H1 (cell line): Measurements from ENCODE around the gene ZNF839. TPM values are rescaled to one million over a fixed set of nuclear protein-coding genes. Genes with fewer than 3 reads are reported as not detected.

Experiments used
- CTCF ChIA-PET: fragments of 300-600 bp; sonication (Branson Sonifier 250); formaldehyde crosslinking; loops from one replicate; lab custom pipeline; 2021; ENCODE audit not compliant: partially characterized antibody; lab: Charles Lee
- POLR2A ChIA-PET: fragments of 300-600 bp; sonication (Branson Sonifier 250); formaldehyde crosslinking; loops from one replicate; lab custom pipeline; 2021; ENCODE audit warnings: inconsistent platforms; ENCODE audit not compliant: partially characterized antibody; lab: Charles Lee
- DNase-seq, 2 experiments: peaks; one replicate each; pipeline versions ENCODE4 v3.0.0 to v3.0.0-alpha.2; 2010 to 2022; ENCODE audit warnings: low spot score in 2 of 2, low read depth in 1 of 2, mixed read lengths in 1 of 2
- FAIRE-seq: peaks from 2 replicates; lab custom pipeline; 2011; peaks lifted over from hg19 to GRCh38; lab: Jason Lieb, UNC
- H2AFZ ChIP-seq: 2 replicates; pipeline ENCODE4 v1.8.1; 2012; ENCODE audit warnings: low read length, inconsistent platforms
- H2AK5ac ChIP-seq: 2 replicates; pipeline ENCODE4 v1.6.1; 2013; ENCODE audit warnings: low read depth, low read length
- H2BK120ac ChIP-seq: replicated peaks from 2 replicates; pipeline ENCODE3; 2013; ENCODE audit warnings: low read depth, low read length, inconsistent platforms
- H2BK12ac ChIP-seq: 2 replicates; pipeline ENCODE4 v1.6.1; 2013; ENCODE audit warnings: low read depth, low read length
- H2BK15ac ChIP-seq: 2 replicates; pipeline ENCODE4 v1.6.1; 2013; ENCODE audit warnings: low read length
- H2BK20ac ChIP-seq: 2 replicates; pipeline ENCODE4 v1.6.1; 2013; ENCODE audit warnings: low read length
- H2BK5ac ChIP-seq: 2 replicates; pipeline ENCODE4 v1.6.1; 2013; ENCODE audit warnings: low read depth, low read length
- H3K14ac ChIP-seq: 2 replicates; pipeline ENCODE4 v1.6.1; 2013; ENCODE audit warnings: inconsistent platforms; ENCODE audit not compliant: insufficient read length
- H3K18ac ChIP-seq: 2 replicates; pipeline ENCODE4 v1.6.1; 2013; ENCODE audit warnings: low read length; ENCODE audit errors: extremely low read depth
- H3K23ac ChIP-seq: 2 replicates; pipeline ENCODE4 v1.6.1; 2013; ENCODE audit warnings: inconsistent platforms; ENCODE audit not compliant: insufficient read length
- H3K23me2 ChIP-seq: 2 replicates; pipeline ENCODE4 v1.6.1; 2013; ENCODE audit warnings: low read depth, low read length
- H3K27ac ChIP-seq: 2 replicates; pipeline ENCODE4 v1.6.1; 2011; ENCODE audit warnings: low read depth, low read length, inconsistent platforms
- H3K27me3 ChIP-seq, 4 experiments: replicated peaks in 1 of 4; 1 replicate in 1 of 4; 2 replicates in 3 of 4; pipeline versions ENCODE4 v1.6.1 to v1.8.1; 2011 to 2013; ENCODE audit warnings: low read length in 3 of 4, mild to moderate bottlenecking in 3 of 4, inconsistent platforms in 2 of 4, mixed read lengths in 2 of 4, moderate library complexity in 1 of 4; ENCODE audit not compliant: control insufficient read depth in 3 of 4, insufficient read depth in 3 of 4; ENCODE audit errors: extremely low read depth in 1 of 4
- H3K36me3 ChIP-seq, 4 experiments: 2 replicates each; pipeline versions ENCODE4 v1.6.1 to v1.8.1; 2011 to 2013; ENCODE audit warnings: mild to moderate bottlenecking in 4 of 4, low read length in 3 of 4, moderate library complexity in 2 of 4, control low read depth in 1 of 4, inconsistent platforms in 1 of 4; ENCODE audit not compliant: insufficient read depth in 4 of 4, control insufficient read depth in 2 of 4
- H3K4ac ChIP-seq: replicated peaks from 2 replicates; pipeline ENCODE3; 2013; ENCODE audit warnings: low read length, low read depth, mixed read lengths, inconsistent platforms; ENCODE audit not compliant: insufficient read length
- H3K4me1 ChIP-seq, 4 experiments: replicated peaks in 1 of 4; 1 replicate in 1 of 4; 2 replicates in 3 of 4; pipeline versions ENCODE4 v1.6.1 to v1.8.1; 2011 to 2013; ENCODE audit warnings: low read length in 3 of 4, inconsistent platforms in 2 of 4, mixed read lengths in 1 of 4; ENCODE audit not compliant: insufficient read depth in 4 of 4, control insufficient read depth in 3 of 4
- H3K4me2 ChIP-seq, 2 experiments: 2 replicates each; pipeline versions ENCODE4 v1.6.1 to v1.8.1; 2011 to 2013; ENCODE audit warnings: low read depth in 2 of 2, low read length in 2 of 2, control low read depth in 1 of 2, inconsistent platforms in 1 of 2, mild to moderate bottlenecking in 1 of 2; ENCODE audit not compliant: insufficient read depth in 1 of 2
- H3K4me3 ChIP-seq, 4 experiments: fragments of 200-600, 300-600 bp in 1 of 4; sonication (generic), shearing (Covaris generic), sonication (Bioruptor Twin) in 1 of 4; 2 replicates each; pipeline versions ENCODE4 v1.5.1 to v1.8.1; 2011 to 2016; ENCODE audit warnings: low read length in 4 of 4, low read depth in 3 of 4, control low read depth in 2 of 4, inconsistent platforms in 2 of 4, mild to moderate bottlenecking in 2 of 4, mixed read lengths in 1 of 4, moderate library complexity in 1 of 4; ENCODE audit not compliant: insufficient read depth in 2 of 4; ENCODE audit errors: extremely low read depth in 1 of 4
- H3K56ac ChIP-seq: replicated peaks from 2 replicates; pipeline ENCODE3; 2013; ENCODE audit warnings: low read depth, mild to moderate bottlenecking, mixed read lengths, low read length, inconsistent platforms; ENCODE audit not compliant: insufficient read length
- H3K79me1 ChIP-seq: 2 replicates; pipeline ENCODE4 v1.6.1; 2013; ENCODE audit warnings: low read depth, low read length, control low read depth
- H3K79me2 ChIP-seq, 2 experiments: 2 replicates each; pipeline versions ENCODE4 v1.6.1 to v1.8.1; 2012 to 2013; ENCODE audit warnings: low read length in 2 of 2, mild to moderate bottlenecking in 2 of 2, inconsistent platforms in 1 of 2; ENCODE audit not compliant: insufficient read depth in 2 of 2, control insufficient read depth in 1 of 2
- H3K9ac ChIP-seq, 4 experiments: replicated peaks in 1 of 4; 1 replicate in 1 of 4; 2 replicates in 3 of 4; pipeline versions ENCODE4 v1.6.1 to v1.8.1; 2011 to 2013; ENCODE audit warnings: low read depth in 3 of 4, low read length in 3 of 4, control low read depth in 2 of 4, mild to moderate bottlenecking in 2 of 4, moderate library complexity in 2 of 4, inconsistent platforms in 1 of 4; ENCODE audit errors: extremely low read depth in 1 of 4
- H3K9me3 ChIP-seq, 2 experiments: 2 replicates each; pipeline versions ENCODE4 v1.6.1 to v1.8.1; 2012 to 2013; ENCODE audit warnings: mild to moderate bottlenecking in 2 of 2, moderate library complexity in 2 of 2, control low read depth in 1 of 2, inconsistent platforms in 1 of 2, low read depth in 1 of 2, low read length in 1 of 2, mixed read lengths in 1 of 2; ENCODE audit not compliant: insufficient read depth in 2 of 2
- H4K20me1 ChIP-seq, 2 experiments: replicated peaks in 1 of 2; 2 replicates each; pipeline versions ENCODE3 to v1.8.1; 2011 to 2013; ENCODE audit warnings: inconsistent platforms in 2 of 2, low read length in 2 of 2, mild to moderate bottlenecking in 1 of 2; ENCODE audit not compliant: insufficient read depth in 2 of 2, control insufficient read depth in 1 of 2
- H4K5ac ChIP-seq: 2 replicates; pipeline ENCODE4 v1.6.1; 2013; ENCODE audit warnings: low read length, low read depth, mixed read lengths, inconsistent platforms; ENCODE audit not compliant: insufficient read length
- H4K8ac ChIP-seq: 2 replicates; pipeline ENCODE4 v1.8.0; 2013; ENCODE audit warnings: mild to moderate bottlenecking, moderate library complexity, low read length, inconsistent platforms; ENCODE audit not compliant: insufficient read depth; ENCODE audit errors: extremely low read depth
- H4K91ac ChIP-seq: replicated peaks from 2 replicates; pipeline ENCODE3; 2013; ENCODE audit warnings: low read length, mixed read lengths, inconsistent platforms; ENCODE audit not compliant: insufficient read length
- BCL11A ChIP-seq, 2 experiments: IDR thresholded peaks; one replicate each; pipeline ENCODE4 v1.6.1; 2011; ENCODE audit warnings: low read depth in 2 of 2, low read length in 2 of 2, mild to moderate bottlenecking in 2 of 2
- CTBP2 ChIP-seq: IDR thresholded peaks from 2 replicates; pipeline ENCODE4 v1.7.0; 2011; ENCODE audit warnings: borderline replicate concordance, mild to moderate bottlenecking, moderate library complexity, mixed read lengths, low read length; ENCODE audit not compliant: insufficient read depth, insufficient read length
- EP300 ChIP-seq, 2 experiments: IDR thresholded peaks; 1 replicate in 1 of 2; 2 replicates in 1 of 2; pipeline ENCODE4 v1.6.1; 2011 to 2012; ENCODE audit warnings: low read depth in 2 of 2, low read length in 2 of 2, mild to moderate bottlenecking in 2 of 2, borderline replicate concordance in 1 of 2, inconsistent platforms in 1 of 2, moderate library complexity in 1 of 2
- EZH2 ChIP-seq: fragments of 200-600 bp; sonication (generic); IDR thresholded peaks from 2 replicates; pipeline ENCODE4 v1.7.1; 2012; ENCODE audit warnings: low read depth, mild to moderate bottlenecking, moderate library complexity, low read length, inconsistent platforms; ENCODE audit not compliant: severe bottlenecking
- HDAC6 ChIP-seq: IDR thresholded peaks from one replicate; pipeline ENCODE4 v1.7.1; 2012; ENCODE audit warnings: low read depth, mild to moderate bottlenecking, inconsistent platforms, low read length, moderate library complexity
- KDM1A ChIP-seq: fragments of 200-600, 300-600 bp; sonication (generic); IDR thresholded peaks from 2 replicates; pipeline ENCODE4 v1.7.1; 2016; ENCODE audit warnings: mild to moderate bottlenecking, low read length, borderline replicate concordance
- RNF2 ChIP-seq: fragments of 200-900, 300-1000 bp; sonication (generic); IDR thresholded peaks from 2 replicates; pipeline ENCODE4 v1.7.1; 2016; ENCODE audit warnings: borderline replicate concordance, low read depth, mild to moderate bottlenecking, antibody characterized with exemption, low read length; ENCODE audit not compliant: poor library complexity, severe bottlenecking; ENCODE audit errors: missing control alignments
- SAP30 ChIP-seq: fragments of 300-600 bp; sonication (generic); IDR thresholded peaks from 2 replicates; pipeline ENCODE4 v1.7.1; 2012; ENCODE audit warnings: low read length, moderate library complexity, mild to moderate bottlenecking, inconsistent platforms; ENCODE audit not compliant: insufficient read depth, insufficient replicate concordance
- SP4 ChIP-seq: IDR thresholded peaks from 2 replicates; pipeline ENCODE4 v1.6.1; 2012; ENCODE audit warnings: low read length, inconsistent platforms
- TAF1 ChIP-seq: IDR thresholded peaks from 2 replicates; pipeline ENCODE4 v1.6.1; 2011; ENCODE audit warnings: mild to moderate bottlenecking, low read depth, low read length
- TAF7 ChIP-seq: optimal IDR thresholded peaks from 2 replicates; pipeline ENCODE3; 2011; ENCODE audit warnings: low read depth, mild to moderate bottlenecking, inconsistent platforms, low read length, moderate library complexity, borderline replicate concordance
- TCF12 ChIP-seq: IDR thresholded peaks from 2 replicates; pipeline ENCODE4 v1.6.1; 2011; ENCODE audit warnings: low read depth, mild to moderate bottlenecking, low read length
- WGBS, 2 experiments: shearing (Covaris generic) in 1 of 2; methylation state at CpG; one replicate each; pipeline versions ENCODE4 v1.1.6 to v1.1.7; 2013 to 2015; ENCODE audit warnings: low lambda C conversion rate in 2 of 2, mixed read lengths in 2 of 2, inconsistent platforms in 1 of 2, low coverage in 1 of 2, missing lambda C conversion rate in 1 of 2; ENCODE audit not compliant: insufficient replicate concordance in 2 of 2, insufficient coverage in 1 of 2, insufficient read length in 1 of 2; ENCODE audit errors: extremely low coverage in 1 of 2, missing lambda C conversion rate in 1 of 2; 5-methylcytosine and 5-hydroxymethylcytosine counted together
- polyA plus RNA-seq, 7 experiments: library from polyadenylated mRNA; depleted of rRNA in 3 of 7; stranded (reverse) in 5 of 7; unstranded in 2 of 7; fragments of >200 nt in 5 of 7; fragments of 200-250 nt in 2 of 7; gene quantifications; 1 replicate in 5 of 7; 2 replicates in 1 of 7; 4 replicates in 1 of 7; pipeline versions ENCODE4 v1.2.1 to v1.2.3, GENCODE V29; 2011 to 2013; ENCODE audit warnings: missing spikeins in 2 of 7, mixed read lengths in 2 of 7
- total RNA-seq: library from RNA; stranded (reverse); fragmentation: NEBNext Ultra II Directional; extraction: Animal tissue kit (Norgen Biotek cat#: 25700); gene quantifications from 2 replicates; pipeline ENCODE4 v1.2.1, GENCODE V29; 2021

The ZNF839 gene
- total and polyA plus RNA-seq, 2 of the 8 experiments (the other 6 are each of a cell fraction or from before 2014, with no cell fraction given), result 8.1 to 9.4 TPM

DNA sequence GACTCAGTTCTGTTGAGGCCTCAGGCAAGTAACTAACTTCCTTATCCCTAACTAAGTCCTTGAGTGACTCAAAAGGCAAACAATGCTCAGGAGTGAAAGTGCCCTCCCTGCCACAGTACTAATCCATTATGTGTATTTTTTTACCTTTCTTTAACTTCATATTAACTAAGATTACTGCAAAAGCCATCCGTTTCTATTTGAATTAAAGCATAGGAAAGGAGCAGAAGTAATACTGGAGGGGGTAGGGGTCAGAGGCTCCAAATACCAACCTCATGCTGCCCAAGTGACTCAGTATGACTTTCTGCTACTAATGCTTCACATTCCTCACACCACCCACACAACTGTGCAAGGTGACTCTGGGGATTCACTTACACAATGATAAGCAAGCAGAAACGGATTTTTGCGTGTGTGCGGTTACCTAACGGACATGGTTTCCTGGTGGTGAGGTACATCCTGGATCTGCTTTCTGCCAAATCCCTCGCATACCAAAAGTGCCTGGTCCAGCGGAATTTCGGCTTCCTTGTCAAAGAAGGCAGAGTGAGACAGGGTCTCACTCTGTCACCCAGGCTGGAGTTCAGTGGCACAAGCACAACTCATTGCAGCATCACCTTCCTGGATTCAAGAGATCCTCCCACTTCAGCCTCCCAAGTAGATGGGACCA, 39.7 kb upstream of the ZNF839 start:
- no peak overlapping the region for H3K56ac ChIP-seq
- no peak for TF ChIP-seq TAF7
- no peak for TF ChIP-seq BCL11A (IDR thresholded peaks at IDR 0.05; ENCODE audit: low read depth in 2 of 2, low read length in 2 of 2)
- no peak for TF ChIP-seq RNF2
- no peak for TF ChIP-seq SP4
- TF ChIP-seq TAF1, result no peak
- TF ChIP-seq KDM1A, result no peak
- no peak for TF ChIP-seq HDAC6
- TF ChIP-seq SAP30, result no peak
- TF ChIP-seq CTBP2, result no peak
- no peak for TF ChIP-seq EP300 (IDR thresholded peaks at IDR 0.05; ENCODE audit: borderline replicate concordance in 1 of 2, low read depth in 2 of 2, low read length in 2 of 2)
- no peak for TF ChIP-seq TCF12
- TF ChIP-seq EZH2, result no peak

More for the DNA sequence above, 39.7 kb upstream of the ZNF839 start:
- H4K5ac ChIP-seq, result no peak overlapping the region
- no peak overlapping the region for H4K8ac ChIP-seq
- no peaks in the 10 kb centered on the region for H3K79me2 ChIP-seq
- H3K9me3 ChIP-seq, result no peaks in the 10 kb centered on the region; a peak in 1 of 4 replicates
- H3K4me1 ChIP-seq, result no peaks in the 10 kb centered on the region
- no peaks in the 10 kb centered on the region for H3K36me3 ChIP-seq
- H3K23me2 ChIP-seq, result no peaks in the 10 kb centered on the region
- H2BK15ac ChIP-seq, result no peak overlapping the region
- WGBS, 2 experiments, result 90% methylated on average over 8 of the region's 8 CpGs; no CpG with 5 or more reads in 1 of the 2 experiments
- FAIRE-seq, result no peak
- no peak overlapping the region for H3K27ac ChIP-seq
- ChIA-PET POLR2A (no interaction called here), CTCF (interaction anchor here (1.8 kb wide), 1 partner anchor 43 kb away, joined by 7 read pairs; no protein-coding TSS in a partner anchor)
- H2AK5ac ChIP-seq, result no peak overlapping the region
- no peak overlapping the region for H2BK12ac ChIP-seq
- H3K4me3 ChIP-seq, result no peak overlapping the region
- H2BK120ac ChIP-seq, result no peak overlapping the region
- no peak overlapping the region for H3K4me2 ChIP-seq
- no peak overlapping the region for H4K91ac ChIP-seq
- no peak overlapping the region for H3K4ac ChIP-seq
- no peak overlapping the region for H2BK5ac ChIP-seq
- H3K27me3 ChIP-seq, result no peaks in the 10 kb centered on the region
- no peak overlapping the region; the same call in 1 of the 2 replicates for H2AFZ ChIP-seq
- DNase-seq, result no peak
- no peak overlapping the region for H3K9ac ChIP-seq
- no peaks in the 10 kb centered on the region for H4K20me1 ChIP-seq
- H2BK20ac ChIP-seq, result no peak overlapping the region
- no peak overlapping the region for H3K23ac ChIP-seq
- no peak overlapping the region for H3K14ac ChIP-seq
- no peak overlapping the region for H3K18ac ChIP-seq
- H3K79me1 ChIP-seq, result no peaks in the 10 kb centered on the region
